Right atrium auricular region (tissue), 2 donors: ENCODE results near the gene ULBP3. TPM values are rescaled to one million over a fixed set of nuclear protein-coding genes. Genes with fewer than 3 reads are reported as not detected.

ENCODE experiments used
- DNase-seq: peaks from one replicate; pipeline ENCODE4 v3.0.0-alpha.2; 2019; ENCODE audit warnings: low spot score
- H3K27ac ChIP-seq, 2 donors: fragments of 200-600 bp; sonication (generic); 1 replicate in 1 of 2; 2 replicates in 1 of 2; pipeline ENCODE4 v1.5.1; 2016 to 2019
- H3K27me3 ChIP-seq, 2 donors: fragments of 200-600 bp; sonication (generic); one replicate each; pipeline versions ENCODE4 v1.5.1 to v1.6.0; 2017 to 2019
- H3K36me3 ChIP-seq: fragments of 200-600 bp; sonication (generic); one replicate; pipeline ENCODE4 v1.5.1; 2016
- H3K4me1 ChIP-seq, 2 donors: fragments of 200-600 bp; sonication (generic); one replicate each; pipeline versions ENCODE4 v1.5.1 to v1.6.0; 2017 to 2019
- H3K4me3 ChIP-seq, 2 donors: fragments of 200-600 bp; sonication (generic); 1 replicate in 1 of 2; 2 replicates in 1 of 2; pipeline ENCODE4 v1.5.1; 2017 to 2019; ENCODE audit warnings: mild to moderate bottlenecking in 1 of 2, moderate library complexity in 1 of 2
- H3K9me3 ChIP-seq, 2 donors: fragments of 200-600 bp; sonication (generic); one replicate each; pipeline ENCODE4 v1.5.1; 2019
- total RNA-seq, 2 donors: library from RNA; depleted of rRNA; stranded (reverse); fragments of >200 nt; gene quantifications; one replicate each; pipeline ENCODE4 v1.1.0, GENCODE V29; 2016
- TF ChIP-seq, protein P1 (sequence below), 2 donors: fragments of 200-600 bp; sonication (generic); IDR thresholded peaks; one replicate each; pipeline ENCODE4 v1.5.1; 2019; ENCODE audit warnings: antibody characterized with exemption in 2 of 2

The ULBP3 gene
- total RNA-seq, 2 donors from 2014 or later, result 1.4 to 2.0 TPM

DNA sequence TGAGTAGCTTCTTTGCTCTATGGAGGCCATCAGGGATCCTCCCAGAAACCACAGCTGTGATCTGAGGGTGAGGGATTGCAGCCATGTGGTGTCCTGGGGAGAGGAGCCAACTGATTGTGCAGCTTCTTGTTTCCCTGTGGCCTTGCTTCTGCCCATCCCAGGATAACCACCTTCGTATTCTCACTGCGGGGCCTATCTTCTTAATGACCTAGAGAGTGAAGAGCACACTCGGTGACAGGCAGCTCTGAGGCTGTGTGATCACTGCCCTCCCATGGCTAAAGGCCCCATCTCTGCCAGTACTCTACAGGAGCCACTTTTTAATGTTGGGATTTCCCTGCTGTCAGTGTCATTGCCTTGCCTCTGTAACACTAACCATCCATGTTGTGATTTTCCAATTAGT lies 38.3 kb downstream of the ULBP3 start:
- Histone ChIP-seq H3K27ac (no peak overlapping the region), H3K9me3 (no peaks in the 10 kb centered on the region), H3K36me3 (no peaks in the 10 kb centered on the region), H3K4me3 (no peak overlapping the region), H3K4me1 (peaks cover 0 to 5% of the 10 kb centered on the region in 2 donors), H3K27me3 (peaks cover 0 to 3% of the 10 kb centered on the region in 2 donors)
- TF ChIP-seq, protein P1, sequence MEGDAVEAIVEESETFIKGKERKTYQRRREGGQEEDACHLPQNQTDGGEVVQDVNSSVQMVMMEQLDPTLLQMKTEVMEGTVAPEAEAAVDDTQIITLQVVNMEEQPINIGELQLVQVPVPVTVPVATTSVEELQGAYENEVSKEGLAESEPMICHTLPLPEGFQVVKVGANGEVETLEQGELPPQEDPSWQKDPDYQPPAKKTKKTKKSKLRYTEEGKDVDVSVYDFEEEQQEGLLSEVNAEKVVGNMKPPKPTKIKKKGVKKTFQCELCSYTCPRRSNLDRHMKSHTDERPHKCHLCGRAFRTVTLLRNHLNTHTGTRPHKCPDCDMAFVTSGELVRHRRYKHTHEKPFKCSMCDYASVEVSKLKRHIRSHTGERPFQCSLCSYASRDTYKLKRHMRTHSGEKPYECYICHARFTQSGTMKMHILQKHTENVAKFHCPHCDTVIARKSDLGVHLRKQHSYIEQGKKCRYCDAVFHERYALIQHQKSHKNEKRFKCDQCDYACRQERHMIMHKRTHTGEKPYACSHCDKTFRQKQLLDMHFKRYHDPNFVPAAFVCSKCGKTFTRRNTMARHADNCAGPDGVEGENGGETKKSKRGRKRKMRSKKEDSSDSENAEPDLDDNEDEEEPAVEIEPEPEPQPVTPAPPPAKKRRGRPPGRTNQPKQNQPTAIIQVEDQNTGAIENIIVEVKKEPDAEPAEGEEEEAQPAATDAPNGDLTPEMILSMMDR (IDR thresholded peaks at IDR 0.05), result no peak
- no peak for DNase-seq

DNA sequence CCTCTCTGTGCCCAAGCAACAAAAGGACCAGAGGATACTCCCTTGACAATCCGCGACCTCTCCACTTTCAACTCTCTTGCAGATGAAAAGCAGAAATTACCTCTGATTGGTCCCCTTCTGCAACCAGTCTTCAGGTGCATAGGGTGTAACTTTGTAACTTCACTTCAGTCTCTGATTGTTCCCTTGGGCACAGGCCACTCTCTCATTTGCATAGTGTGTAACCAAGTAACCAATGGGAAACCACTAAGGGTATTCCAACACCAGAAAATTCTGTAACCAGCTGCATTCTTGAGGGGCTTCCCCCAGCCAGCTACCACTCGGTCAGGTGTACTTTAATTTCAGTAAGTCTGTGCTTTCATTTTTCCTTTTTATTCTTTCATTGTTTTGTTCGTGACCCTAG lies 39.2 kb downstream of the ULBP3 start:
- Histone ChIP-seq H3K27me3 (peaks cover 0 to 3% of the 10 kb centered on the region in 2 donors), H3K27ac (no peak overlapping the region), H3K9me3 (no peaks in the 10 kb centered on the region), H3K36me3 (no peaks in the 10 kb centered on the region), H3K4me3 (no peak overlapping the region), H3K4me1 (peaks cover 0 to 14% of the 10 kb centered on the region in 2 donors)
- DNase-seq, result no peak
- TF ChIP-seq, protein P1 (IDR thresholded peaks at IDR 0.05), result no peak

DNA sequence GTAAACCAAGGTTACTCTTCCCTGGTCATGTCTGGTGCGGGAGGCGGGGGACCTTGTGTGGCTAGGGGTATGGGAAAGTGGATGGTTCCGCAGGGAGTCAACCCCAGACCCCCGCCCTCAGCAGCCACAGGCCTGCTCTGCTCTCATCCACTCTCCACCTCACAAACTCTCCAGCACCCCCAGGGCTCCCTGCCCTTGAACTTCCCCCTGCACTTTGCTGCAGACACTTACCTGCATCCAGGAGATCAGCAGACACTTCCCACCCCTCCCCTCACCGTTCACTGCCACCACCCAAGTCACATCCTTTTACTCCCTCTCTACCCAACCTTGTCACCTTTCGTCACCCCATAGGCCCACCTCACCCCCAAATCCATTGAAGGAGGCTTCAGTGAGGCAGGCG lies 39.6 kb downstream of the ULBP3 start:
- peaks cover 0 to 14% of the 10 kb centered on the region in 2 donors for H3K4me1 ChIP-seq
- H3K27ac ChIP-seq, result no peak overlapping the region
- H3K36me3 ChIP-seq, result no peaks in the 10 kb centered on the region
- TF ChIP-seq, protein P1 (IDR thresholded peaks at IDR 0.05), result no peak
- H3K4me3 ChIP-seq, result no peak overlapping the region
- no peak for DNase-seq
- no peaks in the 10 kb centered on the region for H3K9me3 ChIP-seq
- peaks cover 0 to 3% of the 10 kb centered on the region in 2 donors for H3K27me3 ChIP-seq

DNA sequence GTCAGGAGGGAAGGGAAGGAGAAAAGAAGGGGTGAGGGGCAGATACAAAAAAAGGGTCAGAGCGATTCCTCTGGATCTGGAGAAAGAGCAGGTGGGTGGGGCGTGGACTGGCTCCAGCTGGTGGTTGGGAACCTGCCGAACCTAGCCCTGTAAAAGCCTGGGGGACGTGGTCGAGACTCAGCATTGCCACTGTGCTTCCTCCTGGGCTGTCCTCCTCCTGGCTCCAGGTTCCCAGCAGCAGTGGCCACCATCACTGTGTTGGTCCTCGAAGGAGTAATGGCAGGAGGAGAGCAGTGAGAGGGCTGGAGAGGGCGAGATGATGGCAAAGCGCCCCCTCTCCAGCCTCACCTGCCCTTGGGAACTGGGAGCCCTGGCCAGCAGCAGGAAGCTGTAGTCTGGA lies 40.1 kb downstream of the ULBP3 start:
- Histone ChIP-seq H3K9me3 (no peaks in the 10 kb centered on the region), H3K36me3 (no peaks in the 10 kb centered on the region), H3K4me1 (peaks cover 0 to 14% of the 10 kb centered on the region in 2 donors), H3K27me3 (peaks cover 0 to 3% of the 10 kb centered on the region in 2 donors), H3K4me3 (no peak overlapping the region), H3K27ac (no peak overlapping the region)
- DNase-seq, result no peak
- TF ChIP-seq, protein P1 (IDR thresholded peaks at IDR 0.05), result no peak

DNA sequence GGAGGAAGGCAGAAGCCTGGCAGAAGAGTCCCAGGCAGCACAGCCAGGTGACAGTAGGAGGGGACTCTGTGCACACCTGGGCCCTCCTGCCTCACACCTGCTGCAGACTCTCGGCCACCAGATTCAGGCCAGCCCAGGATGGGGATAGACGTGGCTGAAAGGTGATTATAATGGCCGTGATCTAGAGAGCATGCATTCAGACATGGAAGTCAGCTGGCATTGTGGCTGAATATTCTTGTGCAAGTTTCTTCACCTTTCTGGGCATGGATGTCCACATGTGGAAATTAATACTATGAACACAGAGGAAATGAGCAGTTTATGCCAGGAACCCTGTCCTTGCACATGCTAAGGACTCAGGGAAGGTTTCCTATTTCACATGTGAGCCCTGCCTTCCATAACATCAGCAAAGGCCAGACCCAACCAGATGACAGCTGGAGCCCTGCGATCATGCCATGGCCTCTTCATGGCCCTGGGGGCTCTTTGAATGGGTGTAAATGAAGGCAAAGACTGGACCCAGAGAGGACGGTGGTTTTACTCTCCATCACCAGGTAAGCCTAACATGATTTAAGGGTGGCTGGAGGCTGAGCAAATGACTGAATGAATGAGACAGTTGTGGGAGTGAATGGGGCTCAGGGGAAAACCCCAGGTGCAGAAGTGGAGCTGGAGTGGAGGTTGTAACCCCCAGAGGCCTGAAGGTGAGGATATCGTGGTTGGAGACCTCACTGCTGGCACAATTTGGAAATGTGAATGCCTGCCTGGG lies 40.9 kb downstream of the ULBP3 start:
- Histone ChIP-seq H3K27ac (no peak overlapping the region), H3K27me3 (peaks cover 0 to 3% of the 10 kb centered on the region in 2 donors), H3K9me3 (no peaks in the 10 kb centered on the region), H3K4me3 (no peak overlapping the region), H3K36me3 (no peaks in the 10 kb centered on the region), H3K4me1 (peaks cover 0 to 14% of the 10 kb centered on the region in 2 donors)
- TF ChIP-seq, protein P1 (IDR thresholded peaks at IDR 0.05), result no peak
- no peak for DNase-seq
